Spinal cord (tissue), 10 donors: ENCODE results near the gene ADAMTS15. TPM values are rescaled to one million over a fixed set of nuclear protein-coding genes. Genes with fewer than 3 reads are reported as not detected.
A peak's percentile ranks its signal among the peaks of the same experiment; 100 is the strongest.

Source experiments
- DNase-seq, 6 donors: peaks; one replicate each; pipeline versions ENCODE4 v3.0.0 to v3.0.0-alpha.2; 2013 to 2015; ENCODE audit warnings: low spot score in 6 of 6, low read depth in 4 of 6
- H3K27ac ChIP-seq: one replicate; pipeline ENCODE4 v1.5.1; 2013; ENCODE audit warnings: low read depth, low read length, control low read depth
- H3K27me3 ChIP-seq: one replicate; pipeline ENCODE4 v1.6.1; 2013; ENCODE audit warnings: low read length; ENCODE audit not compliant: control insufficient read depth, insufficient read depth
- H3K36me3 ChIP-seq: one replicate; pipeline ENCODE4 v1.6.1; 2013; ENCODE audit warnings: low read length; ENCODE audit not compliant: control insufficient read depth, insufficient read depth
- H3K4me1 ChIP-seq: one replicate; pipeline ENCODE4 v1.6.1; 2013; ENCODE audit warnings: low read length; ENCODE audit not compliant: control insufficient read depth, insufficient read depth
- H3K4me3 ChIP-seq: one replicate; pipeline ENCODE4 v1.5.1; 2013; ENCODE audit warnings: low read depth, low read length, control low read depth
- H3K9me3 ChIP-seq: one replicate; pipeline ENCODE4 v1.6.1; 2013; ENCODE audit warnings: low read length; ENCODE audit not compliant: control insufficient read depth, insufficient read depth
- WGBS: methylation state at CpG from one replicate; pipeline ENCODE4 v1.1.5; 2013; ENCODE audit warnings: missing lambda C conversion rate; ENCODE audit not compliant: insufficient coverage; 5-methylcytosine and 5-hydroxymethylcytosine counted together
- polyA plus RNA-seq, 2 donors: library from polyadenylated mRNA; unstranded; fragments of 120-200 nt; gene quantifications; one replicate each; pipeline ENCODE4 v1.2.1, GENCODE V29; 2013; ENCODE audit not compliant: insufficient read length in 2 of 2
- total RNA-seq, 2 donors: library from RNA; depleted of rRNA in 1 of 2; stranded (reverse); fragments of 120-200 nt in 1 of 2; fragments of >200 nt in 1 of 2; gene quantifications; one replicate each; pipeline versions ENCODE4 v1.2.3 to v1.2.4, GENCODE V29; 2013 to 2014
- donor health status: healthy.

ADAMTS15 gene
- total and polyA plus RNA-seq, 4 donors, result 9.7 to 30.4 (median 13.7) TPM

GRCh38 chr11:130504317-130504716 is 55.9 kb downstream of the ADAMTS15 start:
- H3K9me3 ChIP-seq, result peaks cover 2% of the 10 kb centered on the region
- H3K27me3 ChIP-seq, result no peaks in the 10 kb centered on the region
- no peak overlapping the region for H3K27ac ChIP-seq
- no peak for DNase-seq
- WGBS, result no CpG with 5 or more reads among the region's 1 CpG
- no peaks in the 10 kb centered on the region for H3K36me3 ChIP-seq
- H3K4me1 ChIP-seq, result no peaks in the 10 kb centered on the region
- no peak overlapping the region for H3K4me3 ChIP-seq

GRCh38 chr11:130508913-130509312 is 60.5 kb downstream of the ADAMTS15 start:
- no peak for DNase-seq
- WGBS, result no CpG with 5 or more reads among the region's 1 CpG
- H3K27ac ChIP-seq, result no peak overlapping the region
- H3K9me3 ChIP-seq, result peaks cover 2% of the 10 kb centered on the region
- no peaks in the 10 kb centered on the region for H3K27me3 ChIP-seq
- no peaks in the 10 kb centered on the region for H3K36me3 ChIP-seq
- H3K4me3 ChIP-seq, result no peak overlapping the region
- peaks cover 6% of the 10 kb centered on the region for H3K4me1 ChIP-seq

- DNase-seq, result no peak
- H3K36me3 ChIP-seq, result no peaks in the 10 kb centered on the region
- H3K27ac ChIP-seq, result peak overlapping the region; percentile 35
- no peaks in the 10 kb centered on the region for H3K27me3 ChIP-seq
- H3K4me1 ChIP-seq, result peaks cover 6% of the 10 kb centered on the region
- peaks cover 2% of the 10 kb centered on the region for H3K9me3 ChIP-seq
- 86% methylated on average over 2 of the region's 2 CpGs for WGBS
- H3K4me3 ChIP-seq, result no peak overlapping the region
Measured at GRCh38 chr11:130509942-130510341, 61.5 kb downstream of the ADAMTS15 start.

- H3K27ac ChIP-seq, result peak overlapping the region; percentile 35
- 78% methylated on average over 4 of the region's 8 CpGs for WGBS
- H3K4me1 ChIP-seq, result peaks cover 6% of the 10 kb centered on the region
- no peak overlapping the region for H3K4me3 ChIP-seq
- no peaks in the 10 kb centered on the region for H3K27me3 ChIP-seq
- peak in 1 of 6 donors; percentile 84 for DNase-seq
- H3K9me3 ChIP-seq, result peaks cover 2% of the 10 kb centered on the region
- no peaks in the 10 kb centered on the region for H3K36me3 ChIP-seq
Measured at GRCh38 chr11:130510407-130511006, 62.1 kb downstream of the ADAMTS15 start.

GRCh38 chr11:130511765-130512164 is 63.3 kb downstream of the ADAMTS15 start:
- WGBS, result 100% methylated on average over 2 of the region's 2 CpGs
- DNase-seq, result no peak
- no peak overlapping the region for H3K27ac ChIP-seq
- no peaks in the 10 kb centered on the region for H3K36me3 ChIP-seq
- no peaks in the 10 kb centered on the region for H3K27me3 ChIP-seq
- no peak overlapping the region for H3K4me3 ChIP-seq
- peaks cover 2% of the 10 kb centered on the region for H3K9me3 ChIP-seq
- peaks cover 11% of the 10 kb centered on the region for H3K4me1 ChIP-seq

- Histone ChIP-seq H3K4me3 (no peak overlapping the region), H3K27ac (no peak overlapping the region), H3K27me3 (no peaks in the 10 kb centered on the region), H3K9me3 (peaks cover 2% of the 10 kb centered on the region), H3K36me3 (no peaks in the 10 kb centered on the region), H3K4me1 (peaks cover 11% of the 10 kb centered on the region)
- no peak for DNase-seq
- 85% methylated on average over 4 of the region's 4 CpGs for WGBS
Measured at GRCh38 chr11:130512662-130513061, 64.2 kb downstream of the ADAMTS15 start.

- WGBS, result 75% methylated on average over 3 of the region's 4 CpGs
- peaks cover under 1% of the 10 kb centered on the region for H3K9me3 ChIP-seq
- no peaks in the 10 kb centered on the region for H3K27me3 ChIP-seq
- no peak overlapping the region for H3K4me3 ChIP-seq
- no peak overlapping the region for H3K27ac ChIP-seq
- H3K36me3 ChIP-seq, result no peaks in the 10 kb centered on the region
- H3K4me1 ChIP-seq, result peaks cover 11% of the 10 kb centered on the region
- peak in 1 of 6 donors; percentile 25 for DNase-seq
Measured at GRCh38 chr11:130513132-130513531, 64.7 kb downstream of the ADAMTS15 start.

- H3K27me3 ChIP-seq, result no peaks in the 10 kb centered on the region
- H3K9me3 ChIP-seq, result no peaks in the 10 kb centered on the region
- H3K4me1 ChIP-seq, result peaks cover 11% of the 10 kb centered on the region
- no peak overlapping the region for H3K27ac ChIP-seq
- DNase-seq, result no peak
- H3K4me3 ChIP-seq, result no peak overlapping the region
- no peaks in the 10 kb centered on the region for H3K36me3 ChIP-seq
Measured at GRCh38 chr11:130514316-130514715, 65.9 kb downstream of the ADAMTS15 start.

GRCh38 chr11:130514851-130515250 is 66.4 kb downstream of the ADAMTS15 start:
- Histone ChIP-seq H3K36me3 (no peaks in the 10 kb centered on the region), H3K9me3 (no peaks in the 10 kb centered on the region), H3K27me3 (no peaks in the 10 kb centered on the region), H3K4me1 (peaks cover 11% of the 10 kb centered on the region), H3K27ac (no peak overlapping the region), H3K4me3 (no peak overlapping the region)
- no peak for DNase-seq
- WGBS, result 89% methylated on average over 6 of the region's 6 CpGs

- Histone ChIP-seq H3K9me3 (no peaks in the 10 kb centered on the region), H3K27me3 (no peaks in the 10 kb centered on the region), H3K36me3 (no peaks in the 10 kb centered on the region), H3K4me1 (peaks cover 5% of the 10 kb centered on the region), H3K4me3 (no peak overlapping the region), H3K27ac (no peak overlapping the region)
- 89% methylated on average over 3 of the region's 4 CpGs for WGBS
- no peak for DNase-seq
Measured at GRCh38 chr11:130515829-130516553, 67.5 kb downstream of the ADAMTS15 start.
